Esophagus (tissue), 2 donors: ENCODE data around the gene PODN. TPM values are rescaled to one million over a fixed set of nuclear protein-coding genes. Genes with fewer than 3 reads are reported as not detected.
A peak's percentile ranks its signal among the peaks of the same experiment; 100 is the strongest.

ENCODE experiments used
- H3K27ac ChIP-seq, 2 donors: one replicate each; pipeline ENCODE4 v1.5.1; 2013; ENCODE audit warnings: low read depth in 2 of 2, mild to moderate bottlenecking in 2 of 2, inconsistent platforms in 1 of 2, low read length in 1 of 2, moderate library complexity in 1 of 2
- H3K27me3 ChIP-seq, 2 donors: one replicate each; pipeline ENCODE4 v1.6.1; 2013; ENCODE audit warnings: low read length in 2 of 2, control low read depth in 1 of 2, mild to moderate bottlenecking in 1 of 2; ENCODE audit not compliant: insufficient read depth in 2 of 2, control insufficient read depth in 1 of 2
- H3K36me3 ChIP-seq, 2 donors: one replicate each; pipeline ENCODE4 v1.6.1; 2013; ENCODE audit warnings: low read length in 1 of 2; ENCODE audit not compliant: control insufficient read depth in 2 of 2, insufficient read depth in 2 of 2
- H3K4me1 ChIP-seq, 2 donors: one replicate each; pipeline ENCODE4 v1.6.1; 2013; ENCODE audit warnings: low read length in 1 of 2; ENCODE audit not compliant: control insufficient read depth in 2 of 2, insufficient read depth in 2 of 2
- H3K4me3 ChIP-seq, 2 donors: one replicate each; pipeline ENCODE4 v1.5.1; 2013; ENCODE audit warnings: low read length in 2 of 2, mild to moderate bottlenecking in 2 of 2, low read depth in 1 of 2, moderate library complexity in 1 of 2
- H3K9me3 ChIP-seq, 2 donors: one replicate each; pipeline ENCODE4 v1.6.1; 2013; ENCODE audit warnings: mild to moderate bottlenecking in 2 of 2, low read depth in 1 of 2, low read length in 1 of 2, moderate library complexity in 1 of 2; ENCODE audit not compliant: control insufficient read depth in 2 of 2, insufficient read depth in 1 of 2
- WGBS, 2 donors: extraction: QIAGEN DNeasy Blood & Tissue Kit; methylation state at CpG; one replicate each; pipeline ENCODE4 v1.1.7; 2013; 5-methylcytosine and 5-hydroxymethylcytosine counted together
- polyA plus RNA-seq, 2 donors: library from polyadenylated mRNA; stranded (reverse); fragments of 200-250 nt; gene quantifications; one replicate each; pipeline ENCODE4 v1.2.3, GENCODE V29; 2013
- donor health status: healthy with polysubstance abuse.
- donor health status: Bipolar disorder and iron deficiency.

PODN gene
- polyA plus RNA-seq, 2 donors = 5.0 to 8.3 TPM

DNA sequence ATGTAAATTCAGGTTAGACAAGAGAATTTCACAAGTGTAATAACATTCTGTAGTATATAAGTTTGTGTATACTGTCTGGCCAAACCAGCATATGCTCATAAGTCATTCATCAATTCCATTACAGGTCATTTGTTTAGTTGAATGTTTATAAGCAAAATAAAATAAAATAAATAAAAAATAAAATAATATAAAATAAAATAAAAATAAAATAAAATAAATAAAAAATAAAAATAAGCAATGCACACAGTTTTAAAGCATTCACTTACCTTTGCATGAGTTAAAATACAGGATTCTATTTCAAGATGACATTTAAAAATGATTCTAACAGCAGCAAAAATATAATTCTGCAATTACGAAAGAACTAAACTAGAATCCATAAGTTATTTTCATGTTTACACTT is 9.9 kb downstream of the PODN start:
- H3K27ac ChIP-seq = no peak overlapping the region
- no peaks in the 10 kb centered on the region for H3K4me1 ChIP-seq
- no peaks in the 10 kb centered on the region for H3K27me3 ChIP-seq
- no peaks in the 10 kb centered on the region for H3K9me3 ChIP-seq
- 96 to 97% methylated on average over 1 of the region's 1 CpG for WGBS, 2 donors
- no peaks in the 10 kb centered on the region for H3K36me3 ChIP-seq
- no peak overlapping the region for H3K4me3 ChIP-seq

- no peaks in the 10 kb centered on the region for H3K36me3 ChIP-seq
- H3K27ac ChIP-seq = no peak overlapping the region
- no peaks in the 10 kb centered on the region for H3K4me1 ChIP-seq
- WGBS, 2 donors = 92 to 93% methylated on average over 7 of the region's 7 CpGs
- no peaks in the 10 kb centered on the region for H3K9me3 ChIP-seq
- no peaks in the 10 kb centered on the region for H3K27me3 ChIP-seq
- no peak overlapping the region for H3K4me3 ChIP-seq
These were observed 11.3 kb downstream of the PODN start for GRCh38 chr1:53073287-53073686.

DNA sequence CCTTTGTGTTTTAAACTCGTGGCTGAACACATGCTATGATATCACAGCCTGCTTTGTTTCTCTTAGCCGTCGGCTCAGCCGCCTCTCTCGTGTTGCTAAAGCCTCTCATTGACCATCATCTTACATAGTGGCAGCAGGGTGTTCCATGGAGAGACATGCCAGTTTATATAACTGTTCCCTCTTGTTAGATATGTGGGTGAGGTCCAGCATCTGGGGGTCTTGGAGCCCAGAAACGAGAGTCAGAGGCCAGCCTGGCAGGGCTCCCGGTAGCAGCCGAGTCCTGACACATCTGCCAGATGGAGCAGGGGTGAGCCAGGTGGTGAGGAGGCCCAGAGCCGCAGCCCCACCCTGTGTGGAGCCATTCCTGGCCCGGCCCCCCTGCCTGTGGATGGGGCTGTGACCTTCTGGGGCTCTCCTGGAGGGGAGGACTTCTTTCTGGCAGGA is 11.9 kb downstream of the PODN start:
- WGBS, 2 donors = 64 to 70% methylated on average over 10 of the region's 10 CpGs
- Histone ChIP-seq H3K9me3 (no peaks in the 10 kb centered on the region), H3K4me1 (no peaks in the 10 kb centered on the region), H3K27ac (peak overlapping the region in 1 of 2 donors; percentile 22), H3K27me3 (no peaks in the 10 kb centered on the region), H3K36me3 (no peaks in the 10 kb centered on the region), H3K4me3 (no peak overlapping the region)

GRCh38 chr1:53074313-53075154 is 12.5 kb downstream of the PODN start:
- H3K27me3 ChIP-seq = no peaks in the 10 kb centered on the region
- H3K4me1 ChIP-seq = no peaks in the 10 kb centered on the region
- no peaks in the 10 kb centered on the region for H3K36me3 ChIP-seq
- WGBS, 2 donors = 86% methylated on average over 8 of the region's 8 CpGs
- H3K27ac ChIP-seq = peak overlapping the region in 1 of 2 donors; percentile 22
- H3K4me3 ChIP-seq = no peak overlapping the region
- H3K9me3 ChIP-seq = no peaks in the 10 kb centered on the region

GRCh38 chr1:53075206-53075605 is 13.2 kb downstream of the PODN start:
- Histone ChIP-seq H3K4me1 (no peaks in the 10 kb centered on the region), H3K4me3 (no peak overlapping the region), H3K27me3 (no peaks in the 10 kb centered on the region), H3K36me3 (no peaks in the 10 kb centered on the region), H3K27ac (no peak overlapping the region), H3K9me3 (no peaks in the 10 kb centered on the region)
- 95% methylated on average over 4 of the region's 4 CpGs for WGBS, 2 donors

DNA sequence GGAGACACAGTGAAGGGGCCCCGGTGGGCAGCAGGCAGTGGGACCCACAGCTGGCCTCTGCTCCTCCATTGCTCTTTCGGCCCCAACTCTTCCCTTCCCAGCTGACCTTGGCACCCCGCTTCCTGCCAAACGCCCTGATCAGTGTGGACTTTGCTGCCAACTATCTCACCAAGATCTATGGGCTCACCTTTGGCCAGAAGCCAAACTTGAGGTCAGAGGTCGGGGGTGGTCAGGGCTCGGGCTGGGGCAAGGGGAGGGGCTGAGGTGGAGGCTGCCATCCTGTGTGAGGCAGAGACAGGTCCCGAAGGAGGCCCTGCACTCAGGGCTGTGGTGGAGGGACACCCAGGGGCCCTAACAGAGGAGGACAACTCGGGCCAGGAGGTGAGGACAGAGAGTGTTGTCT is 13.7 kb downstream of the PODN start:
- H3K9me3 ChIP-seq = no peaks in the 10 kb centered on the region
- no peaks in the 10 kb centered on the region for H3K27me3 ChIP-seq
- 64 to 71% methylated on average over 8 of the region's 8 CpGs for WGBS, 2 donors
- no peaks in the 10 kb centered on the region for H3K4me1 ChIP-seq
- H3K27ac ChIP-seq = no peak overlapping the region
- no peaks in the 10 kb centered on the region for H3K36me3 ChIP-seq
- no peak overlapping the region for H3K4me3 ChIP-seq

- WGBS, 2 donors = 93 to 95% methylated on average over 9 of the region's 9 CpGs
- H3K4me3 ChIP-seq = no peak overlapping the region
- no peaks in the 10 kb centered on the region for H3K27me3 ChIP-seq
- H3K27ac ChIP-seq = no peak overlapping the region
- H3K36me3 ChIP-seq = no peaks in the 10 kb centered on the region
- H3K9me3 ChIP-seq = no peaks in the 10 kb centered on the region
- H3K4me1 ChIP-seq = no peaks in the 10 kb centered on the region
These were observed 14.2 kb downstream of the PODN start for GRCh38 chr1:53076165-53076564.

DNA sequence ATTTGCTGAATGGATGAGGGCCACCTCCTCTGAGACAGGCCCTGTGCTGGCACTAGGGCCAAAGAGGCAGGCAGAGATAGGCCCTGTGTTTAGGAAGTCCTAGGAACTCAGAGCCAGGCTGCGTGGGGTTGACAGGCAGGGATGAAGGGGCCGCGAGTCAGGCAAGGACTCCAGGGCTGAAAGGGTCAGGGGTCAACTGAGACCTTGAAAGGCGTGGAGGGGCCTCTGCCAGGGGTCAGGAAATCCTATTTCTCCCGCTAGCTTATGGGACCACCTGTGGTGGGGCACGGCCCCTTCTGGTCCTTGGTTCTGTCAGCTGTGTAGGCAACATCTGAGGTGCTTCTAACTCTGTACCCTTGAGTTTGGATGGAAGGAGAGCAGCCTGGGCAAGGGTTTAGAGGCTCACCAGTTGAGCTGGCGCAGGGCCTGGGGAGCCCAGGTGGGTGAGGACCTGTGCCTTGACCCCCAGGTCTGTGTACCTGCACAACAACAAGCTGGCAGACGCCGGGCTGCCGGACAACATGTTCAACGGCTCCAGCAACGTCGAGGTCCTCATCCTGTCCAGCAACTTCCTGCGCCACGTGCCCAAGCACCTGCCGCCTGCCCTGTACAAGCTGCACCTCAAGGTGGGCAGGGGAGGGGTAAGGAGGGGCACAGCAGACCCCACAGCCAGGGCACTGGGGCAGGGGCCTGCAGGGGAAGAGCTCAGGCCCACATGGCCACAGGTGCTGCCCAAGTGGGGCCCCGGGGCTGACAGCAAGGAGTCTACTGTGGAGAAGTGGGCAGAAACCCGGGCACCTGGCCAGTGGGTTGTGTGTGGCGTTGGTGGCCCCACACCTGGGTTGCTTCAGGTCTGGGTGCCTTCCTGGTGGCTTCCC is 14.9 kb downstream of the PODN start:
- H3K36me3 ChIP-seq = no peaks in the 10 kb centered on the region
- 89 to 92% methylated on average over 19 of the region's 19 CpGs for WGBS, 2 donors
- no peak overlapping the region for H3K4me3 ChIP-seq
- no peaks in the 10 kb centered on the region for H3K27me3 ChIP-seq
- no peak overlapping the region for H3K27ac ChIP-seq
- H3K4me1 ChIP-seq = no peaks in the 10 kb centered on the region
- no peaks in the 10 kb centered on the region for H3K9me3 ChIP-seq

- 92 to 95% methylated on average over 13 of the region's 13 CpGs for WGBS, 2 donors
- H3K4me3 ChIP-seq = no peak overlapping the region
- no peaks in the 10 kb centered on the region for H3K4me1 ChIP-seq
- no peak overlapping the region for H3K27ac ChIP-seq
- no peaks in the 10 kb centered on the region for H3K9me3 ChIP-seq
- H3K27me3 ChIP-seq = no peaks in the 10 kb centered on the region
- H3K36me3 ChIP-seq = no peaks in the 10 kb centered on the region
These were observed 15.6 kb downstream of the PODN start for GRCh38 chr1:53077599-53077965.
